T47D (cell line): Measurements from ENCODE around the gene CDKL4.
A peak's percentile ranks its signal among the peaks of the same experiment; 100 is the strongest.
"Not testable (repeated sequence)": the region's sequence is repeated elsewhere in the genome, so short reads cannot be mapped to it uniquely, and the experiment has no call there.

Experiments
- DNase-seq, 2 experiments: peaks; one replicate each; pipeline versions ENCODE4 v3.0.0 to v3.0.0-alpha.2; 2011 to 2012; ENCODE audit warnings: low read depth in 1 of 2, low spot score in 1 of 2
- JUND ChIP-seq: IDR thresholded peaks from 2 replicates; pipeline ENCODE4 v1.6.1; 2012; ENCODE audit warnings: low read depth
- in situ Hi-C: cut with HindIII; loops from 2 replicates; pipeline ENCODE4 v1.10.0; 2016; ENCODE audit warnings: low sequenced_read_pairs, low pct_unique_long_range_greater_than_20kb

The CDKL4 gene

GRCh38 chr2:39194686-39195085 lies 49.1 kb downstream of the CDKL4 start:
- no peak for DNase-seq
- in situ Hi-C loops, result no loop called here
- TF ChIP-seq JUND, result no peak

GRCh38 chr2:39188960-39189494 lies 54.7 kb downstream of the CDKL4 start:
- no peak for DNase-seq
- in situ Hi-C loops, result no loop called here
- TF ChIP-seq JUND, result no peak

GRCh38 chr2:39183673-39184072 lies 60.1 kb downstream of the CDKL4 start:
- in situ Hi-C loops, result no loop called here
- no peak for TF ChIP-seq JUND
- no peak for DNase-seq

- TF ChIP-seq JUND, result no peak
- in situ Hi-C loops, result no loop called here
- no peak for DNase-seq
These were observed 62.5 kb downstream of the CDKL4 start for GRCh38 chr2:39181297-39181696.

- in situ Hi-C loops, result no loop called here
- no peak for TF ChIP-seq JUND
- peak in 1 of 2 experiments; percentile 72 for DNase-seq
These were observed 63.5 kb downstream of the CDKL4 start for GRCh38 chr2:39179974-39180960.

- TF ChIP-seq JUND, result no peak
- DNase-seq, result no peak
- in situ Hi-C loops, result no loop called here
These were observed 65.0 kb downstream of the CDKL4 start for GRCh38 chr2:39178756-39179155.

GRCh38 chr2:39176997-39177396 lies 66.8 kb downstream of the CDKL4 start:
- no peak for TF ChIP-seq JUND
- in situ Hi-C loops, result no loop called here

GRCh38 chr2:39175026-39175812 lies 68.6 kb downstream of the CDKL4 start:
- no peak for TF ChIP-seq JUND
- DNase-seq, result no peak
- in situ Hi-C loops, result no loop called here

More at GRCh38 chr2:39176997-39177396, 66.8 kb downstream of the CDKL4 start:
- peak in 1 of 2 experiments; percentile 7 for DNase-seq

GRCh38 chr2:39174022-39174421 lies 69.7 kb downstream of the CDKL4 start:
- in situ Hi-C loops, result no loop called here
- no peak for TF ChIP-seq JUND
- DNase-seq, result no peak

GRCh38 chr2:39172047-39172706 lies 71.6 kb downstream of the CDKL4 start:
- in situ Hi-C loops, DNase-seq: not testable (repeated sequence)

GRCh38 chr2:39171621-39172020 lies 72.1 kb downstream of the CDKL4 start:
- DNase-seq, result no peak
- in situ Hi-C loops, result no loop called here
- no peak for TF ChIP-seq JUND

GRCh38 chr2:39164089-39164488 lies 79.7 kb downstream of the CDKL4 start:
- in situ Hi-C loops, result no loop called here
- TF ChIP-seq JUND, result no peak

More at GRCh38 chr2:39164089-39164488, 79.7 kb downstream of the CDKL4 start:
- no peak for DNase-seq
